GM18520 (cell line): Measurements from ENCODE around the gene TMEM178B.
"Not testable (repeated sequence)": the region's sequence is repeated elsewhere in the genome, so short reads cannot be mapped to it uniquely, and the experiment has no call there.

Source experiments
- ATAC-seq: cut with Tn5 transposase; IDR thresholded peaks from one replicate; pipeline ENCODE4 v1.9.1; 2021; ENCODE audit not compliant: unreplicated experiment

The TMEM178B gene

DNA sequence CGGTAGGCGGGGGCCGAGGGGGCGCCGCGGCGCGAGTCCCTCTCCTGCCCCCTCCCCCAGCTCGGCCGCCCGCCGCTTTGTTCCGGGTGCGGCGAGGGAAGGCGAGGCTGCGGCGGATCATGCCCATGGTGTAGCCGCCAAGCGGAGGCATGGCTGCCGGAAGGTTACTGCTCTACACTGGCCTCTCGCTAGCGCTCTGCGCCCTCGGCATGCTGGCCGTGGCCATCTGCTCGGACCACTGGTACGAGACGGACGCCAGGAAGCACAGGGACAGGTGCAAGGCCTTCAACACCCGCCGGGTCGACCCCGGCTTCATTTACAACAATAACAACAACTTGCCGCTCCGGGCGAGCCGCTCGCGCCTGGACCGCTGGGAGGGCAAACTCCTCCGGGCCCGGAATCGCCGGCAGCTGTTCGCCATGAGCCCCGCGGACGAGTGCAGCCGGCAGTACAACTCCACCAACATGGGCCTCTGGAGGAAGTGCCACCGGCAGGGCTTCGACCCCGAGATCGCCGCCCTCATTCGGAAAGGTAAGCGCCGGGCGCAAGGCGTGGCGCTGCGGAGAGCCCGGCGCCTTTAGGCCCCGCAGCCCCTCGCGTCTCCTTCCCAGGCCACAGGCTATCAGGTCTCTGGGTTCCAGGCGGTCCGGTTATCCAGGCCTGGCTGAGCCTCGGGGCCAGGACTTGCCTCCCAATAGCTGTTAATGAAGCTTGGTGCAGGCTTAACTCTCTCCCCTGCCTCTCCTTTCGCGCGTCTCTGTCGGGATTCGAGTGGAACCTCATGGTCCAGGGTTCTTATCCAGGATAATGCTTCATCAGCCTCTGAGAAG is 513 bp downstream of the TMEM178B start:
- no peak for ATAC-seq

- ATAC-seq: no peak
Observed at GRCh38 chr7:141074997-141075396, 1.1 kb downstream of the TMEM178B start.

- ATAC-seq: no peak
Observed at GRCh38 chr7:141076377-141076776, 2.5 kb downstream of the TMEM178B start.

DNA sequence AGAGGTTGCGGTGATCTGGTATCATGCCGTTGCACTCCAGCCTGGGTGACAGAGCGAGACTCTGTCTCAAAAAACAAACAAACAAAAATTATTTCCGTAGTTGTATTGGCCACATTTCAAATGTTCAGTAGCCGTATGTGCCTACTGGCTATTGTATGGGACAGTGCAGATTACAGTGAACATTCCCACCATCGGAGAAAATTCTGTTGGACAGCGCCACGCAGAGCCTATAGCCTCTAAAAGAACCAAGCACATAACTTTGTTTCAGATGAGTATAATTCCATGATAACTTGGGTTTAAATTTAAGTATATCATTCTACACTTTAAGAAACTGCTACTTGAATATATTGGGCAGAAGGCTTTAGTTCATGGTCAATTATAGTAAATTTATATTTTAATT is 5.4 kb downstream of the TMEM178B start:
- no peak for ATAC-seq

- not testable (repeated sequence) for ATAC-seq
Observed at GRCh38 chr7:141089490-141089889, 15.6 kb downstream of the TMEM178B start.

DNA sequence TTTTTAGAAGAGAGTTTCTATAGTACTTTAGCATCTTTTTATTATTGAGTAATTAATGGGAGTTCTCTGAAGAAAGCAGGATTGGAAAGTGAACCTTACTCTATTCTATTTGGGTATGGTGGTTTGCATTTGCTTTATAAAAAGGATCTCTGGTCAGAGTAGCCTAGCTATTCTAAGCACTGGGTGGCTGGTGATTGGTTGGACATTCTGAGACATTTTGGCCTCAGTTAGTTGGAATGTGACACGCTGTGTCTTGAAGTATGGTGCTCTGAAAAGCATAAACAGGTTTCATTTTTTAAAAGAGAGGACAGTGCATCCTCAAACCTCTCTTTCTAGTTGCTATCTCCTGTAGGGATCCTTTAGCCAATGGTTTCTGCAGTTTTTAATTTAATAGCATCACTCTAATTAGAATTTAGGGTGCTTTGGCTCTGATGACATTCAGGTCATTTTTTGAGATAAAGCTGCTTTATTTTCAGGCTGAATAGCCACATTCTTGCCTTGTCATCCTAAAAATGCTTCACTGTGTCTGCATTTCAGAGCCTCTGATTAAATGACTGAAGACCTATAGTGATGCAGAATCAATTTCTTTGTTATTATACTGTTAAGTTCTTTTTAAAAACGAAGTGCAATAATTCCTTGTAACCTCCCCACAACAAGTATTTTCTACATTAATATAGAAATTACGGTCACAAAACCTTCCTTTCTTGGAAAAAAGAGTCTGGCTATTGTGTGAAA is 20.6 kb downstream of the TMEM178B start:
- no peak for ATAC-seq

GRCh38 chr7:141097430-141097829 is 23.6 kb downstream of the TMEM178B start:
- no peak for ATAC-seq

GRCh38 chr7:141102436-141102835 is 28.6 kb downstream of the TMEM178B start:
- no peak for ATAC-seq

DNA sequence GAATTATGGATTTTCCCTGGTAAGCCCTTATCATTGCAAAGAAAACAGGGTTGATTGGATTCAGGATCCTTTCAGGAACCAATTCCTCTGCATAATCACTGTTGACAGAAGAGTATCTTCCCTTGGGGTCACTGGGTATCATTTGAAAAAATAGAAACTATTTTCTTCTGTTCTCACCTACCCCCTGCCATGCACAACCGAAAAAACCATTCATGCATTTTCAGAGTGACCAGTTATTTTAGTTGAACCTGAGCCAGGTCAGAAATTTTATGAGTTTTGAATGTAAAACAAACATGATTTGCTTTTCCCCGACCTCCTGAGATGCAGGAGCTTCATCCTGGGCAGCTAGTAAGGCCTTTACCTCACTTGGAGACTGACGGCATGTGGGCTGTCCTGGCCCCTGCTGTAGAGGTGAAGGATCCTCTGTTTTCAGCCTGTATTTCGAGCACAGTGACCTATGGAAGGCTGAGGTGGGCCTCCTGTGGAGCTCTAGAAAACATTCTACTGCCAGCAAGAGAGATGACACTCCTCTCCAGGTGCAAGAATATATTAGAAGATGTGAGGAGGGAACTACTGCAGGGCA is 30.1 kb downstream of the TMEM178B start:
- ATAC-seq: no peak

DNA sequence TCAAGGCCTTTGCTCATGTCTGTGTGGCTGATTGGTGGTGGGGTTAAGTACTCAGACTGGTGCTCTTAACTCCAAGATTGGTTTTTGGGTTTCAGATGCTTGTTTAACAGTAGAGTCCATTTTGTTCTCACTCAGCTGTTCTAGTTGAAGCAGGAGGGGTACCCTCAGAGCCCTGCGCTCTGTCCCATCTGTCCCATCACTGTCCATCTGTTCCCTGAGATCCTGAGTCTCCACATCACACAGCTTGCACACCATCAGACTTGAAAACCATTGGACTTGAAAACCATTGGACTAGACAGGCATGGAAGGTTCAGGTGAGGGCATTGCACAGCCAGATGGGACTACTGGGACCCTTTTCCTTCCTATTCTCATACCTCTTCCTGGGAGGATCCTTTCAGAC is 39.3 kb downstream of the TMEM178B start:
- ATAC-seq: no peak

- ATAC-seq: no peak
Observed at GRCh38 chr7:141114029-141114664, 40.3 kb downstream of the TMEM178B start.

GRCh38 chr7:141115965-141116364 is 42.1 kb downstream of the TMEM178B start:
- no peak for ATAC-seq

GRCh38 chr7:141116661-141117060 is 42.8 kb downstream of the TMEM178B start:
- not testable (repeated sequence) for ATAC-seq

DNA sequence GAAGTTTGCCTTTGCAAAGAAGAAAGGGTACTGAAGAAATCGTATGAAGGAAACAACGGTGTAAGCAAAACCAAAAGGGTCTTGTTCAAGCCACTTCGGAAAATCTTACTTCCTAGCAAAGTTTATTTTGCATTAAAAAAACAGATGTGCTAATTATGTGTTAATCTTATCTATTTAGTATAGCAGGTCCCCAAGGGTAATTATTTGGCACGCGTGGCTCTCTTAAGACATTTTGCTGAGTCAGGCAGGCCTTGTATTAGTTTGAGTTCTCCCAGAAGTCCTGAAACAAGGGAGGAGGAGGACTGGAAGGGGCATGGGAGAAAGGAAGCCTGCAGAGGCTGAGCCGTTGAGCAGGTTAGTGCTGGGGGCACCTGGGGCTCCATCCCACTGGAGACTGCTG is 44.9 kb downstream of the TMEM178B start:
- ATAC-seq: no peak

DNA sequence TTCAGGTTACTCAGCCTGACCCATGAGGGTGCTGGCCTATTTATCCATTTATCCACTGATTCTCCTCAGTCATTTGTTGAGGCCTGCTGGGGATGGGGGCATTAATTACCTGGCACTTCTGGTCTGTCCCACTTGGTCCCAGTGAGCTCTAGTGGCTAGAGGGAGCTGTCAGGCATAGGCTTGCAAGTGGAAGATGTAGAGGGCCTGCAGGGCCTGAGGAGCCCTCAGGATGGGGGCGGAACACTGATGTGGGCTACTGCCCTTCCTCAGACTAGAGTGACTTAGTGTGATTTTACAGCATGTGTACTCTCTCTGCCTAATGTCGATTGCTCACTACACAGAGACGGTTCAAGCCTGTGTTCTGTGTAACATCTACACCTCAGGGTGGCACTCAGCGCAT is 45.3 kb downstream of the TMEM178B start:
- ATAC-seq: no peak

DNA sequence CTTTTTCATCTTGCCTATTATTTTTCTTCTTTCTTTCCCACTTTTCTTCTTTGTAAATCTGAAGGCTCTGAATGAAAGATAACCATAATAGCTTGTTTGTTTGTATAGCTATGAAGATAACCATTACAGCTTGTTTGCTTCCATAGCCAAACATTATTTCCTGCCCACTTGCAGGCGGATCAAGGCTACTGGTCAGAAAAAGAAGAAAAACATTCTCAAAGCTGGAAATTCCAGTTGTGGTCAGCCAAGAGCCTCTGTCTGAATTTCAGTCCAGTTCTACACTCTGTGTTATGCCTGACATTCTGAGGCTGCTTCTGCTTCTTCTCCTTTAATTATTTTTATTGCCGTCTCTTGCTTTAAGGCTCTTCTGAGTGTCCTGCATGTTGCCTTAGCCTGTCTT is 48.9 kb downstream of the TMEM178B start:
- ATAC-seq: no peak

DNA sequence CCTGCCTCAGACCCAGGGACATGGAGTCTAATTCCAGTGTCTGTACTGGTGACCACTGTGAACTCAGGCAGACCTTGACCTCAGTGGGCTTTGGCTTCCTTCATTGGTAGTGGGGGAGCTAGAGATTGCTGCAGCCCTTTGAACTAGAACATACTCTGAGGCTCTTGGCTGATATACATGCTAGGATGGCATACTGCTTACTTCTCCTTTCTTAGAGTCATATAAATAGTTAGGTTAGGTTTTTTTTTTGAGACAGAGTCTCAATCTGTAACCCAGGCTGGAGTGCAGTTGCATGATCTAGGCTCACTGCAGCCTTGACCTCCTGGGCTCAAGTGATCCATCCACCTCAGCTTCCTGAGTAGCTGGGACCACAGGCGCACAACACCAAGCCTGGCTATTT is 49.7 kb downstream of the TMEM178B start:
- no peak for ATAC-seq

GRCh38 chr7:141126107-141126506 is 52.2 kb downstream of the TMEM178B start:
- ATAC-seq: no peak

GRCh38 chr7:141128506-141128905 is 54.6 kb downstream of the TMEM178B start:
- no peak for ATAC-seq

GRCh38 chr7:141128931-141129330 is 55.1 kb downstream of the TMEM178B start:
- ATAC-seq: no peak

DNA sequence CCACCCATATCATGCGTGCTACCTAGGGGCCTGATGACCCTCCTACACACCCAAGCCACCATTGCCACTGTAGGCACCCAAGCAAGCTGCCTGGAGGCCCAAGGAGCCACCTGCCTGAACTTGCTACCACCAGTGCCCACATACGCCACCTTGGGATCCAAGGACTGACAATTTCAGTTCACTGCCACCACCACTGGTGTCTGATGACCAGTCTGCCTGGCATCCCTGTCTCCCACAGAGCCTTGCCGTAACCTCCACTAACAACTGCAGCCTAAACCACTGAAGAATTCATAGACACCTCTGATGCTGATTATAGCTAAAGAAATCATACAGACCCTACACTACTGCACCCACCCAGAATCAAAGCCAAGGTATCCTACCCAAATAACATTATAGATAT is 58.8 kb downstream of the TMEM178B start:
- ATAC-seq: no peak

- no peak for ATAC-seq
Observed at GRCh38 chr7:141133646-141134045, 59.8 kb downstream of the TMEM178B start.
